ENCODE results near the gene PRDM15. TPM values are rescaled to one million over a fixed set of nuclear protein-coding genes. Genes with fewer than 3 reads are reported as not detected.

The PRDM15 gene
- total RNA-seq, 1 donor from 2014 or later, result 4.9 TPM

- TF ChIP-seq, protein P1, sequence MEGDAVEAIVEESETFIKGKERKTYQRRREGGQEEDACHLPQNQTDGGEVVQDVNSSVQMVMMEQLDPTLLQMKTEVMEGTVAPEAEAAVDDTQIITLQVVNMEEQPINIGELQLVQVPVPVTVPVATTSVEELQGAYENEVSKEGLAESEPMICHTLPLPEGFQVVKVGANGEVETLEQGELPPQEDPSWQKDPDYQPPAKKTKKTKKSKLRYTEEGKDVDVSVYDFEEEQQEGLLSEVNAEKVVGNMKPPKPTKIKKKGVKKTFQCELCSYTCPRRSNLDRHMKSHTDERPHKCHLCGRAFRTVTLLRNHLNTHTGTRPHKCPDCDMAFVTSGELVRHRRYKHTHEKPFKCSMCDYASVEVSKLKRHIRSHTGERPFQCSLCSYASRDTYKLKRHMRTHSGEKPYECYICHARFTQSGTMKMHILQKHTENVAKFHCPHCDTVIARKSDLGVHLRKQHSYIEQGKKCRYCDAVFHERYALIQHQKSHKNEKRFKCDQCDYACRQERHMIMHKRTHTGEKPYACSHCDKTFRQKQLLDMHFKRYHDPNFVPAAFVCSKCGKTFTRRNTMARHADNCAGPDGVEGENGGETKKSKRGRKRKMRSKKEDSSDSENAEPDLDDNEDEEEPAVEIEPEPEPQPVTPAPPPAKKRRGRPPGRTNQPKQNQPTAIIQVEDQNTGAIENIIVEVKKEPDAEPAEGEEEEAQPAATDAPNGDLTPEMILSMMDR (conservative IDR thresholded peaks at IDR 0.05; ENCODE audit: low read depth, low read length), result no peak
- no peak overlapping the region for H3K4me3 ChIP-seq (ENCODE audit: low read depth, low read length)
- DNase-seq (ENCODE audit: low read depth), result no peak
These were observed 68.6 kb downstream of the PRDM15 start for GRCh38 chr21:41810597-41810932.

GRCh38 chr21:41809891-41810596 is 69.1 kb downstream of the PRDM15 start:
- TF ChIP-seq, protein P1 (conservative IDR thresholded peaks at IDR 0.05; ENCODE audit: low read depth, low read length), result no peak
- no peak for DNase-seq (ENCODE audit: low read depth)
- H3K4me3 ChIP-seq (ENCODE audit: low read depth, low read length), result no peak overlapping the region

- TF ChIP-seq, protein P1 (conservative IDR thresholded peaks at IDR 0.05; ENCODE audit: low read depth, low read length), result no peak
- H3K4me3 ChIP-seq (ENCODE audit: low read depth, low read length), result no peak overlapping the region
These were observed 70.3 kb downstream of the PRDM15 start for GRCh38 chr21:41808846-41809245.

DNA sequence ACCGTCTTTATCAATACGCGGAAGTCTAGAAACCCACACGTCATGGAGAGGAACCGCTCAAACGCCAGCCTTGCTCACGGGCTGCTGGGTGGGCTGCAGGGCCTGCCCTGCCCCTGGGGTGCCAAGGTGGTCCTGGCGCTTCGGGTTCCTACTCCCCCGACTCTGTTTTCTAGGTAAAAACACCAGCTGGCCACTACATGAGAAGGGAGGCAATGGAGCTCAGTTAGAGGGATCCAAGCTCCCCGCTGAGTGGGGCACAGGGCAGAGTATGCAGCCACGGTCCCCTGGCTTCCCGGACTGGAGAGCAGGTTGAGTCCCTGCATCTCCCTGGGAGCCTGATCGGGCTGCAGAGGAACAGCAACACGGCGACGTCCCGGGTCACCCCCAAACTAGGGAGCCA is 71.0 kb downstream of the PRDM15 start:
- no peak for DNase-seq (ENCODE audit: low read depth)
- no peak overlapping the region for H3K4me3 ChIP-seq (ENCODE audit: low read depth, low read length)
- TF ChIP-seq, protein P1 (conservative IDR thresholded peaks at IDR 0.05; ENCODE audit: low read depth, low read length), result no peak

More at GRCh38 chr21:41808846-41809245, 70.3 kb downstream of the PRDM15 start:
- no peak for DNase-seq (ENCODE audit: low read depth)

GRCh38 chr21:41806773-41807172 is 72.4 kb downstream of the PRDM15 start:
- H3K4me3 ChIP-seq (ENCODE audit: low read depth, low read length), result no peak overlapping the region
- TF ChIP-seq, protein P1 (conservative IDR thresholded peaks at IDR 0.05; ENCODE audit: low read depth, low read length), result no peak
- no peak for DNase-seq (ENCODE audit: low read depth)

DNA sequence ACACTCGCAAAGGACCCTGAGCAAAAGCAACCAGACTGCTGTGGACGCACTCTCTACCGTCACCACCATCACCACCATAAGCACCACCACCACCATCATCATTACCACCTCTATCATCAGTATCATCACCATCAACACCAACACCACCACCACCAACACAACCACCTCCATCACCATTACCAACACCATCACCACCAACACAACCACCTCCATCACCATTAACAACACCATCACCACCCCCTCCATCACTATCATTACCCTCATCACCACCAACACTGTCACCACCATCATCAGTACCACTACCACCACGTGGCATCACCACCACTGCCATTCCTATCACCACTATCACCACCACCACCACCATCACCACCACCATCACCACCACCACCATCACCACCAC is 73.5 kb downstream of the PRDM15 start:
- TF ChIP-seq, protein P1 (conservative IDR thresholded peaks at IDR 0.05; ENCODE audit: low read depth, low read length), result no peak
- H3K4me3 ChIP-seq (ENCODE audit: low read depth, low read length), result no peak overlapping the region
- no peak for DNase-seq (ENCODE audit: low read depth)

DNA sequence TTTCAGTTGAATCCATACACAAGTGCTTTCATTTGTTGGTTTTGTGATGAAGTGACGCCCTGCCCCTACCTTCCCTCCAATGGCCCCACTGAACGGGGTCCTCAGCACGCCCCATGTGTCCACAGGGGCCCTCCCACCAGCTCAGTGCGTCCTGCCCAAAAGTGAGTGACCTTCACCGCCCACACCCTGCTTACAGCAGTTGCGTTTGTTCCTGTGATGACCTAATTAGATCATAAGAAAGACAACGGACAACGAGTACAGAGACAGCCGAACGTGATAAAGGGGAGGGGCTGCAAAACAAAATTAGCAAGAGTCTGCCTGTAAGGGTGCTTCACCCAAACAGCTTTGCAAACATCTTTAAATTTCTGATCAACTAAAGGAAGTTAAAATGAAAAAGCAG is 74.1 kb downstream of the PRDM15 start:
- no peak overlapping the region for H3K4me3 ChIP-seq (ENCODE audit: low read depth, low read length)
- TF ChIP-seq, protein P1 (conservative IDR thresholded peaks at IDR 0.05; ENCODE audit: low read depth, low read length), result no peak
- DNase-seq (ENCODE audit: low read depth), result no peak
